Psoas muscle (tissue), 8 donors: Measurements from ENCODE around the gene TAF10. TPM values are rescaled to one million over a fixed set of nuclear protein-coding genes. Genes with fewer than 3 reads are reported as not detected.
A peak's percentile ranks its signal among the peaks of the same experiment; 100 is the strongest.

Experiments used
- ATAC-seq, 4 donors: fragments of 200-7000 bp; cut with Tn5 transposase; one replicate each; pipeline ENCODE4 v1.9.1; 2020; ENCODE audit warnings: moderate library complexity in 3 of 4, mild to moderate bottlenecking in 2 of 4
- DNase-seq, 2 donors: peaks; one replicate each; pipeline ENCODE4 v3.0.0-alpha.2; 2020
- H3K27ac ChIP-seq: fragments of 200-600 bp; one replicate; pipeline ENCODE4 v1.8.0; 2022
- H3K27me3 ChIP-seq, 3 donors: fragments of 200-600 bp in 1 of 3; one replicate each; pipeline versions ENCODE4 v1.6.1 to v1.8.0; 2013 to 2022; ENCODE audit warnings: low read length in 2 of 3, mild to moderate bottlenecking in 2 of 3, moderate library complexity in 1 of 3; ENCODE audit not compliant: insufficient read depth in 3 of 3
- H3K36me3 ChIP-seq, 2 donors: fragments of 200-600 bp in 1 of 2; one replicate each; pipeline versions ENCODE4 v1.6.1 to v1.8.0; 2013 to 2022; ENCODE audit warnings: low read depth in 1 of 2, mild to moderate bottlenecking in 1 of 2, moderate library complexity in 1 of 2; ENCODE audit not compliant: insufficient read depth in 1 of 2
- H3K4me1 ChIP-seq: fragments of 200-600 bp; one replicate; pipeline ENCODE4 v1.8.0; 2022
- H3K4me3 ChIP-seq: fragments of 200-600 bp; one replicate; pipeline ENCODE4 v1.8.0; 2022; ENCODE audit warnings: mild to moderate bottlenecking
- H3K9me3 ChIP-seq: fragments of 200-600 bp; one replicate; pipeline ENCODE4 v1.8.0; 2022
- WGBS, 3 donors: extraction: QIAGEN DNeasy Blood & Tissue Kit; methylation state at CpG; one replicate each; pipeline versions ENCODE4 v1.1.6 to v1.1.7; 2013; 5-methylcytosine and 5-hydroxymethylcytosine counted together
- intact Hi-C, 2 donors: fragments of 100-400 bp; cut with DNase I; formaldehyde crosslinking; loops; one replicate each; pipeline versions ENCODE4 v1.11.0 to v1.14.2; 2022
- polyA plus RNA-seq, 3 donors: library from polyadenylated mRNA; stranded (reverse); fragments of 200-250 nt; gene quantifications; one replicate each; pipeline ENCODE4 v1.2.3, GENCODE V29; 2013
- total RNA-seq, 4 donors: library from RNA; stranded (reverse); fragmentation: NEBNext Ultra II Directional in 2 of 4; extraction: Animal tissue kit (Norgen Biotek cat#: 25700) in 2 of 4; gene quantifications; one replicate each; pipeline versions ENCODE4 v1.2.1 to v1.2.4, GENCODE V29; 2021 to 2023
- TF ChIP-seq, protein P1 (sequence below): fragments of 200-600 bp; IDR thresholded peaks from one replicate; pipeline ENCODE4 v1.8.0; 2022; ENCODE audit warnings: antibody characterized with exemption
- donor health status: healthy with polysubstance abuse.
- donor health status: DM: no; HTN: no; CAD: no; lungs with moderate emphysema.
- donor health status: Bipolar disorder and iron deficiency.
- donor health status: healthy.
- donor health status: DM: yes; HTN: yes; CAD: no.
- donor health status: DM: no; HTN: no; CAD: no.
- donor health status: DM: no; HTN: no; CAD: no.
- donor health status: DM: yes; HTN: yes; CAD: no.

TAF10 gene
- total and polyA plus RNA-seq, 7 donors, result 67.0 to 119 (median 80.3) TPM

DNA sequence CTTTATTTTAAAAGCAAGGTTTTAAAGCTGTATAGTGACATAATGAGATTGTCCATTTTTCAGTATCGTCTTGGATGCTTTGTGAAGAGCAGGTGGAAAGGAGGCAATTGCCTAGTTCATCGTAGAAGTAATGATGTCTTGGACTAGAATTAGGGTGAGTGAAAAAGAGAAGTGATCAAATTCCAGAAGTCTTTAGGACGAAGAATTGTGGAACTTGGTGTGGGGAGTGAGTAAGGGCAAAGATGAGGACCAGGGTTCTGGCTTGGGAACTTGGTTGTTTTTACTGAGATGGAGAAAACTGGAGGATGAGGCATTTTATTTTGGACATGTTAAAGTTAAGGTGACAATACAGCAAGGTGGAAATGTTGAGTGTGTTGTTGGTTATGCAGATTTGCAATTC, 7.2 kb downstream of the TAF10 start:
- DNase-seq (no peak), ATAC-seq (no peak)
- WGBS, 3 donors, result 3 to 10% (median 8%) methylated on average over 3 of the region's 3 CpGs
- Histone ChIP-seq H3K4me1 (peaks cover 53% of the 10 kb centered on the region), H3K9me3 (no peaks in the 10 kb centered on the region), H3K36me3 (peaks cover 7 to 47% of the 10 kb centered on the region in 2 donors), H3K27me3 (no peaks in the 10 kb centered on the region), H3K27ac (peak overlapping the region; percentile 100), H3K4me3 (peak overlapping the region; percentile 75)
- TF ChIP-seq, protein P1, sequence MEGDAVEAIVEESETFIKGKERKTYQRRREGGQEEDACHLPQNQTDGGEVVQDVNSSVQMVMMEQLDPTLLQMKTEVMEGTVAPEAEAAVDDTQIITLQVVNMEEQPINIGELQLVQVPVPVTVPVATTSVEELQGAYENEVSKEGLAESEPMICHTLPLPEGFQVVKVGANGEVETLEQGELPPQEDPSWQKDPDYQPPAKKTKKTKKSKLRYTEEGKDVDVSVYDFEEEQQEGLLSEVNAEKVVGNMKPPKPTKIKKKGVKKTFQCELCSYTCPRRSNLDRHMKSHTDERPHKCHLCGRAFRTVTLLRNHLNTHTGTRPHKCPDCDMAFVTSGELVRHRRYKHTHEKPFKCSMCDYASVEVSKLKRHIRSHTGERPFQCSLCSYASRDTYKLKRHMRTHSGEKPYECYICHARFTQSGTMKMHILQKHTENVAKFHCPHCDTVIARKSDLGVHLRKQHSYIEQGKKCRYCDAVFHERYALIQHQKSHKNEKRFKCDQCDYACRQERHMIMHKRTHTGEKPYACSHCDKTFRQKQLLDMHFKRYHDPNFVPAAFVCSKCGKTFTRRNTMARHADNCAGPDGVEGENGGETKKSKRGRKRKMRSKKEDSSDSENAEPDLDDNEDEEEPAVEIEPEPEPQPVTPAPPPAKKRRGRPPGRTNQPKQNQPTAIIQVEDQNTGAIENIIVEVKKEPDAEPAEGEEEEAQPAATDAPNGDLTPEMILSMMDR, result no peak
- intact Hi-C loops, result loop anchor here (5.0 to 10.0 kb wide), 3 partner anchors 72 to 210 kb away; partner anchors contain the start of genes SMPD1 (in 1 of the 2) and TRIM3 (in 1 of the 2)

DNA sequence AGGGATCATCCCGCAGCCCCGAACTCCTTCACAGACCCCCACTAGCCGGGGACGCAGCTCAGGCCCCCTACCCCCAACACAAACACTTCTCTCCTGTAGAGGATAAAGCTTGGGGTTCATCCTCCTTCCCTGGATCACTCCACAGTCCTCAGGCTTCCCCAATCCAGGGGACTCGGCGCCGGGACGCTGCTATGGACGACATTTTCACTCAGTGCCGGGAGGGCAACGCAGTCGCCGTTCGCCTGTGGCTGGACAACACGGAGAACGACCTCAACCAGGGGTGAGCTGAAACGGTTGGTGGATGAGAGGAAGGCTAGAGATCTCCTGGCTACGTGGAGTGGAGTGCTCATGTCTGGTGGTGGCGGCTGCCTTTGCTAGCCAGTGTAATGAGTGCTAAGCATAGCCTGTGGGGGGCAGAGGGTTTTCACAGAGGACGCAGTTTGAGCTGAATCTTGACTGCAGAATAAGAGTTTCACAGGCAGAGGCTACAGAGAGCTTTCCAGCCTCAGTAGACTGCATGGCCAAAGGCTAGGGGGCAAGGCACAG, 7.9 kb downstream of the TAF10 start:
- WGBS, 3 donors, result 0% methylated on average over 20 of the region's 20 CpGs
- peak overlapping the region; percentile 100 for H3K27ac ChIP-seq
- H3K4me3 ChIP-seq, result peak overlapping the region; percentile 75
- ATAC-seq (peak; percentile 20 to 54 (median 44)), DNase-seq (peak in 1 of 2 donors; percentile 65)
- peaks cover 53% of the 10 kb centered on the region for H3K4me1 ChIP-seq
- intact Hi-C loops, result loop anchor here in 1 of 2 donors (5.0 to 10.0 kb wide), 2 partner anchors 72 to 209 kb away; partner anchors contain the start of gene SMPD1
- peaks cover 7 to 47% of the 10 kb centered on the region in 2 donors for H3K36me3 ChIP-seq
- TF ChIP-seq, protein P1, result peak; percentile 6
- no peaks in the 10 kb centered on the region for H3K9me3 ChIP-seq
- no peaks in the 10 kb centered on the region for H3K27me3 ChIP-seq

DNA sequence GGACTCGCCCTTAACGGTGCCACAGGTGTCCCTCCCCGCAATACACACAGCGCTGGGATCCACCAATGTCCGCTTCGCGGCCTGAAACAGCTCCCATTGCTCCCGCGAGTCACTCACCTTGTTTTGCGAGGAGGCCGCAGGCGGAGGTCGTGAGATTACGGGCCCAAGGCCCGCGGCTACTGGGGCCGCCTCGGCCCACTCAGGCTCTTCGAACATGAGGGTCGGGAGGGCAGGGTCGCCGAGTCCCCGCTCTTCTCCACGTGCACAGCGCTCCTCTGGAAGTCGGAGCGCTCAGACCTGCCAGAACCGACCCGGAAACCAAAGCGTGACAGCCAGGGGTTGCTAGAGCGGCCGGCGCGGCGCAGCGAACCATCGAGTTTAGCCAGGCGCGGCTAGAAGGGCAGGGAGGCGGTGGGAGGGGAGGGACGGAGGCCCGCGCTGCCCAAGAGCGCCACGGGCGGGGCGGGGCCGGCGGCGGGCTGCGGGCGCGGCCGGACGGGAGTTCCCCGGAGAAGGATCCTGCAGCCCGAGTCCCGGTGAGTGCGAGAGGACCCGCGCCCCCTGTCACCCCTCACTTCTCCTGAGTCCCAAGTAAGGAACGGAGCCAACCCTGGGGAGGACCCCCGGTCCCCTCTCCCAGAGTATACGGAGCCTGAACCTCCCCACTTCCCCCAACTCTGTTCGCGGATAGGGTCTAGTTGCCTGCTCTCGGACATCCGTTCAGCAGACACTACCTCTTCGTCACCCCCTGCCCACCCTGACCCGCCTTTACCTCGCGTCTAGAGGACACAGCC, 8.5 kb downstream of the TAF10 start, which contains the start of the genes ILK and RRP8:
Gene ILK (plus strand): TSS at position 488 of the 794 bp plus-strand sequence. CDS start 498 bp downstream, outside the sequence.
Gene RRP8 (minus strand): TSS at position 330 of the 794 bp plus-strand sequence. CDS start 114 bp downstream, at position 216.
- H3K36me3 ChIP-seq, result peaks cover 11 to 47% of the 10 kb centered on the region in 2 donors
- DNase-seq, result peak; percentile 91 to 96

DNA sequence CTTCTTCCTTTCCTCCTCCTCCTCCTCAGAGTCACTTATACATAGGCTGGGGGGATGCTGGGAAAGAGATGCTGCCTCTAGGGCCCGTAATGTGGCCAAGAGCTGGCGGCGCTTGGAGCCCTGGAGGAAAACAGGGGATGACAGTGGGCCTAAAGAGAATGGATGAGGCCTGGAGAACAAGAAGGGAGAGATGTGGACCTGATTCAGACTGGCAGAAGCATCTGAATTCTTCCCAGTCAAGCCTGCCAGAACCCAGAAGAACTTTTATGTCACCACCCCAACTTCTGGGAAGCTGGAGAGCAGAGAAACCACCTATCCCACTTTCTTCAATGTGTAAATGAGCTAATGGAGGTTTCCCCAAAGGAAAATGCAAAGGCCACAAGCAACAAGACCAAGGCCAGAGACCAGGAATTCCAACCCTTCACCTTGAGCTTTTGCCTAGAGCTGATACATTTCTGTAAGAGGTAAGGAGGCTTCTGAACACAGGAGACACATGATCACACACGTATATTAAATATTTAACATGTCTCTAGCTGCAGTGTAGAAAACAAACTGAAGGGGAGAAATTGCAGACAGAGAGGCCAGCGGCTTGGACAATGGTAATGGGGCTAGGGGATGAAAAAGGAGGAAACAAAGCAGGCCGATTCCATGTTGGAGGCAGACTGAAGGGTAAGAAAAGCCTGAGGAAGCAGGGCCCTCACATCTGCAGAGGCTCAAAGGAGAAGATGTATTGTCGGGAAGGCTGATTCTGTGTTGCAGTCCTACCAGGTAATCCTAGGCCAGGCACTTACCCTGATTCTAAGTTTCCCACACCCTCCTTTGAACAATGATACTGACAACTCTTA, 9.7 kb downstream of the TAF10 start:
- no peaks in the 10 kb centered on the region for H3K27me3 ChIP-seq
- intact Hi-C loops, result loop anchor here in 1 of 2 donors (5.0 to 10.0 kb wide), 2 partner anchors 70 to 208 kb away; partner anchors contain the start of gene SMPD1
- H3K9me3 ChIP-seq, result no peaks in the 10 kb centered on the region
- WGBS, 3 donors, result 52 to 59% (median 58%) methylated on average over 7 of the region's 7 CpGs
- peaks cover 8 to 47% of the 10 kb centered on the region in 2 donors for H3K36me3 ChIP-seq
- peaks cover 42% of the 10 kb centered on the region for H3K4me1 ChIP-seq
- H3K27ac ChIP-seq, result peak overlapping the region; percentile 100
- DNase-seq, result no peak
- TF ChIP-seq, protein P1, result no peak
- H3K4me3 ChIP-seq, result peak overlapping the region; percentile 75
- ATAC-seq, result no peak

More for the DNA sequence above, 8.5 kb downstream of the TAF10 start, which contains the start of the genes ILK and RRP8:
- Histone ChIP-seq H3K4me1 (peaks cover 52% of the 10 kb centered on the region), H3K9me3 (no peaks in the 10 kb centered on the region), H3K4me3 (peak within 1 kb of the TSS; percentile 75), H3K27me3 (no peaks in the 10 kb centered on the region), H3K27ac (peak within 1 kb of the TSS; percentile 100)
- intact Hi-C loops, result loop anchor here in 1 of 2 donors (1.0 to 10.0 kb wide), 3 partner anchors 57 to 209 kb away; partner anchors contain the start of gene SMPD1
- peak; percentile 91 to 95 (median 94) for ATAC-seq
- WGBS, 3 donors, result 0 to 1% (median 0%) methylated on average over 63 to 72 of the region's 72 CpGs
- TF ChIP-seq, protein P1, result peak; percentile 19
